Erythroblast (primary cell): Measurements from ENCODE around the gene PIAS1.

Experiments used
- GATA1 ChIP-seq: IDR thresholded peaks from 2 replicates; pipeline ENCODE4 v1.6.1; 2011; ENCODE audit warnings: low read depth, mild to moderate bottlenecking, control low read depth, low read length, moderate library complexity
- POLR2A ChIP-seq: IDR thresholded peaks from 2 replicates; pipeline ENCODE4 v1.6.1; 2011; ENCODE audit warnings: mild to moderate bottlenecking, low read length

GRCh38 chr15:68022061-68022460 is 32.1 kb upstream of the PIAS1 start:
- TF ChIP-seq POLR2A (no peak), GATA1 (no peak)
